ENCODE data around the gene XXYLT1. TPM values are rescaled to one million over a fixed set of nuclear protein-coding genes. Genes with fewer than 3 reads are reported as not detected.
A peak's percentile ranks its signal among the peaks of the same experiment; 100 is the strongest.

Gene XXYLT1
- 19.3 and 36.1 TPM in 2 replicates for total RNA-seq (2011; cell fraction: chromatin; rRNA removed; ENCODE audit: low replicate concordance)
- total RNA-seq (2011; cell fraction: nucleolus; rRNA removed) = 35.1 and 39.5 TPM in 2 replicates
- 26.9 and 30.3 TPM in 2 replicates for total RNA-seq (2011; cell fraction: nucleoplasm; rRNA removed)
- total RNA-seq (2014; rRNA removed) (18.9 and 21.3 TPM in 2 replicates), total RNA-seq (2014; rRNA removed; fragmentation: Illumina TruSeq; extraction: Trizol) (9.4 and 10.7 TPM in 2 replicates), total RNA-seq (2015; rRNA removed; fragmentation: Illumina TruSeq; extraction: Trizol) (13.8 and 15.0 TPM in 2 replicates), total RNA-seq (2021) (18.0 and 18.4 TPM in 2 replicates), polyA plus RNA-seq (2011; rRNA removed) (14.2 and 14.9 TPM in 2 replicates), polyA plus RNA-seq (2014; fragmentation: Illumina TruSeq; extraction: Trizol) (14.3 and 15.6 TPM in 2 replicates), polyA plus RNA-seq (2014; fragmentation: Nextera tagmentation; extraction: Ambion mirVana) (1 to 10 TPM; 1.9 to 2.9 TPM), polyA plus RNA-seq (2014; rRNA removed) (14.2 and 15.6 TPM in 2 replicates), polyA minus RNA-seq (2011; rRNA and poly(A)+ RNA removed) (9.1 and 12.3 TPM in 2 replicates), Bru-seq, nascent RNA (percentile 64 among the genes with signal in this experiment), BruChase-seq, experiment 1, labeled RNA remaining after a 2-hour chase (percentile 60 among the genes with signal in this experiment), BruChase-seq, experiment 2, labeled RNA remaining after a 6-hour chase (percentile 55 among the genes with signal in this experiment)
- 16.6 and 23.1 TPM in 2 replicates for polyA plus RNA-seq (2011; cell fraction: cytosol; rRNA removed)
- polyA plus RNA-seq (2011; cell fraction: nucleus; rRNA removed) = 8.6 and 13.0 TPM in 2 replicates
- polyA plus RNA-seq (2012) = 15.3 and 24.2 TPM in 2 replicates
- 18.4 and 20.8 TPM in 2 replicates for polyA minus RNA-seq (2011; cell fraction: cytosol; rRNA and poly(A)+ RNA removed)
- polyA minus RNA-seq (2011; cell fraction: nucleus; rRNA and poly(A)+ RNA removed) = 11.9 and 16.0 TPM in 2 replicates
- long read RNA-seq, experiment 1, transcript XXYLT1-201 (4 exons, 2,727 nt) = major isoform, 42 of 63 reads
- long read RNA-seq, experiment 1, partial matches to known transcripts = 0 of 63 reads
- long read RNA-seq, experiment 1, other reads (novel, unspliced or antisense) = 21 of 63 reads
- long read RNA-seq, experiment 2, transcript XXYLT1-201 (4 exons, 2,727 nt) = major isoform, 14 of 26 reads
- long read RNA-seq, experiment 2, partial matches to known transcripts = 1 of 26 reads
- long read RNA-seq, experiment 2, other reads (novel, unspliced or antisense) = 11 of 26 reads
- long read RNA-seq, experiment 3, transcript XXYLT1-201 (4 exons, 2,727 nt) = major isoform, 13 of 16 reads
- long read RNA-seq, experiment 3, partial matches to known transcripts = 1 of 16 reads
- long read RNA-seq, experiment 3, other reads (novel, unspliced or antisense) = 2 of 16 reads

DNA sequence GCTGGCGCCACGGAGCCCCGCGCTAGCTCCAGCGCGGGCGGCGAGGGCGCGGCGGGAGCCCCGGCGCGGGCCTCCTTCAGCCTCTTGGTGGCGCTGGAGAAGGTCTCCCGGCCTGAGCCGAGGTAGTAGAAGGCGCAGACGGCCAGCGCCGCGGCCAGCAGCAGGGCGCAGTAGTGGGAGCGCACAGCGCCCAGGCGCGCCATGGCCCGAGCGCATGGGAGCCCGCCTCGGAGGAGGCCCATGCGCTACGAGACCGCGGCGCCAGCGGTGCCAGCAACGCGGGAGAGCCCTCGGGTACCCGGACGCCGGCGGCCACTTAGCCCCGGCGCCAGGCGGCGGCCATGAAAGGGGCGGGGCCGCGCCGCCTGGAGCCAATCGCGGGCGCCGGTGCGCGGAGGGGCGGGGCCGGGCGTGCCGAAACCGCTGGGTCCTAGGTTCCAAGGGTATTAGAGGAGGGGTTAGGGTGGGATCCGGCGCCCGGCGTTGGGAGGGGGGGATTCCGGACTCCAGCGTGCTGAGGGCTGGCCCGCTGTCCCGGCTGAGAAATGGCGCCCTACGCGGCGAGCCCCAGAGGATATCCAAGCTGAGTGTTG, at the start of gene XXYLT1:
Gene XXYLT1 (minus strand): TSS at position 343 of the 593 bp plus-strand sequence. CDS start 101 bp downstream, at position 242.
- ChIA-PET POLR2A (interaction anchor here (0.5 to 1.6 kb wide), 13 partner anchors 10 to 821 kb away, joined by 3 to 7 read pairs (median 4); no protein-coding TSS in a partner anchor), CTCF (ENCODE audit: low intra/inter-chr PET ratio) (interaction anchor here (0.7 to 2.8 kb wide), 6 partner anchors 248 to 580 kb away, joined by 3 to 112 read pairs (median 5); no protein-coding TSS in a partner anchor)
- Histone ChIP-seq H3K4me1 (replicated peaks in 1 of 2; ENCODE audit: control insufficient read depth in 2 of 2, insufficient read depth in 2 of 2, low read length in 2 of 2) (peaks cover 19 to 22% of the 10 kb centered on the region in 2 experiments), H4K20me1 (replicated peaks; ENCODE audit: control insufficient read depth, insufficient read depth, low read length) (peaks cover 5% of the 10 kb centered on the region; the same call in 1 of the 2 replicates), H3K79me2 (ENCODE audit: control insufficient read depth, insufficient read depth, low read length) (peaks cover 33% of the 10 kb centered on the region), H3K4me3 (peak within 1 kb of the TSS; percentile 57), H3K27ac (ENCODE audit: extremely low read depth, low read depth, low read length) (peak within 1 kb of the TSS; percentile 66), H2AFZ (ENCODE audit: low read depth, low read length) (peak within 1 kb of the TSS; percentile 88), H3K36me3 (ENCODE audit: control insufficient read depth, insufficient read depth, low read length) (peaks cover 26% of the 10 kb centered on the region; the same call in 2 of the 3 replicates), H3K27me3 (ENCODE audit: control insufficient read depth in 2 of 2, insufficient read depth in 2 of 2, low read length in 2 of 2) (no peaks in the 10 kb centered on the region), H3K9me1 (ENCODE audit: control insufficient read depth, insufficient read depth, low read length) (no peaks in the 10 kb centered on the region), H3K9me3 (replicated peaks; ENCODE audit: control insufficient read depth, insufficient read depth, low read depth, low read length) (no peaks in the 10 kb centered on the region), H3K9ac (ENCODE audit: insufficient read depth in 1 of 2, low read depth in 2 of 2, low read length in 2 of 2) (peak within 1 kb of the TSS; percentile 70 to 96), H3K4me2 (ENCODE audit: insufficient read depth, low read length) (peak within 1 kb of the TSS; percentile 77)
- ATAC-seq (peak; percentile 93), FAIRE-seq (no peak), DNase-seq (ENCODE audit: extremely low read depth in 1 of 4, low spot score in 3 of 4) (peak; percentile 92 to 93 (median 92))
- in situ Hi-C loops (cut with MboI) = loop anchor here (5.0 kb wide), 1 partner anchor 251 kb away; no protein-coding TSS in a partner anchor
- WGBS (ENCODE audit: insufficient coverage, low coverage, missing lambda C conversion rate) = 1% methylated on average over 41 of the region's 75 CpGs
- intact Hi-C loops (cut with micrococcal nuclease) = loop anchor here (1.0 to 10.0 kb wide), 5 partner anchors 172 to 434 kb away; partner anchors contain the start of genes ACAP2 and PPP1R2
- BruUV-seq (replicated peaks) = no TSS peak
- TF ChIP-seq ILK (tag; IDR thresholded peaks at IDR 0.05; ENCODE audit: borderline replicate concordance, low read depth) (no peak), SMARCC2 (IDR thresholded peaks at IDR 0.05; ENCODE audit: low read depth) (no peak), NRF1 (conservative IDR thresholded peaks at IDR 0.05 in 1 of 2, IDR thresholded peaks at IDR 0.05 in 1 of 2) (peak; percentile 67 to 68; a peak in 2 of 4 replicates), SOX6 (IDR thresholded peaks at IDR 0.05) (no peak), RAD21 (CRISPR knock-in tag; conservative IDR thresholded peaks at IDR 0.05 in 1 of 2, IDR thresholded peaks at IDR 0.05 in 1 of 2) (peak; percentile 42 to 57), RFX5 (IDR thresholded peaks at IDR 0.05; ENCODE audit: low read depth, low read length) (no peak), MLLT1 (IDR thresholded peaks at IDR 0.05) (0 out of 4 replicates have a peak, but pooled peaks of 1 of the 2 experiments have one; percentile 39), BRF2 (IDR thresholded peaks at IDR 0.05; ENCODE audit: borderline replicate concordance, insufficient read depth, insufficient read length) (no peak), SP1 (CRISPR knock-in tag; IDR thresholded peaks at IDR 0.05) (peak; percentile 72), ZSCAN29 (IDR thresholded peaks at IDR 0.05) (0 out of 2 replicates have a peak, but pooled peaks have one; percentile 67), SIN3B (IDR thresholded peaks at IDR 0.05; ENCODE audit: low read depth) (peak; percentile 97), XRCC3 (IDR thresholded peaks at IDR 0.05) (no peak), ZNF589 (CRISPR knock-in tag; IDR thresholded peaks at IDR 0.05; ENCODE audit: low read depth) (no peak), ELF1 (tag; IDR thresholded peaks at IDR 0.05) (peak; percentile 53; the same call in 1 of the 2 replicates)

Measured in K562 (cell line).